IMR-90 (cell line): ENCODE results near the gene VPS4B.

Source experiments
- BHLHE40 ChIP-seq: fragments of 150-350 bp; IDR thresholded peaks from 2 replicates; pipeline ENCODE4 v1.6.1; 2016; ENCODE audit warnings: mild to moderate bottlenecking, low read depth, low read length
- NFE2L2 ChIP-seq: fragments of 150-350 bp; IDR thresholded peaks from 2 replicates; pipeline ENCODE4 v1.6.1; 2016; ENCODE audit warnings: low read depth, mild to moderate bottlenecking, low read length
- POLR2A ChIP-seq: IDR thresholded peaks from 2 replicates; pipeline ENCODE4 v1.6.1; 2012; ENCODE audit warnings: mild to moderate bottlenecking, low read depth, low read length
- RAD21 ChIP-seq: IDR thresholded peaks from 2 replicates; pipeline ENCODE4 v1.6.1; 2012; ENCODE audit warnings: low read length, improper control_type of control experiment
- TF ChIP-seq, protein P1 (sequence below): conservative IDR thresholded peaks from 2 replicates; pipeline ENCODE4 v1.5.1; 2012; ENCODE audit warnings: mild to moderate bottlenecking, low read depth, low read length, improper control_type of control experiment

DNA sequence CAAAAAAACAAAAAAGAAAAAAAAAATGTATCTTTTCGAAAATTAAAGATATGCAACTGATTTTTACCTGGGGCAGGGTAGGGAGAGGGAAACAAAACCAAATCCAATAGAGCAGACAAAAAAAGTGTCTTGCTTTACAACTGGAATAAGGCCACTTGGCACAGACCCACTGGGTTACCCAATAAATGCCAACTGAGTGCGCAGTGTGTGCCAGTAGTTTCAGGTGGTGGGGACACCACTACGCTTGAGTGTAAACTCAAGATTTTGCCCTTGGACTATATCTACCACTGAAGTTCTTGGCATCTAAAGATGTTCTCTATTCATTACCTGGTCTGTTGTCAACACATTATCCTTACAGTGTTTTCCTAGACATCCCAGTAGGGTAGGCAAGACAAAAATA, 16.3 kb downstream of the VPS4B start:
- TF ChIP-seq, protein P1, sequence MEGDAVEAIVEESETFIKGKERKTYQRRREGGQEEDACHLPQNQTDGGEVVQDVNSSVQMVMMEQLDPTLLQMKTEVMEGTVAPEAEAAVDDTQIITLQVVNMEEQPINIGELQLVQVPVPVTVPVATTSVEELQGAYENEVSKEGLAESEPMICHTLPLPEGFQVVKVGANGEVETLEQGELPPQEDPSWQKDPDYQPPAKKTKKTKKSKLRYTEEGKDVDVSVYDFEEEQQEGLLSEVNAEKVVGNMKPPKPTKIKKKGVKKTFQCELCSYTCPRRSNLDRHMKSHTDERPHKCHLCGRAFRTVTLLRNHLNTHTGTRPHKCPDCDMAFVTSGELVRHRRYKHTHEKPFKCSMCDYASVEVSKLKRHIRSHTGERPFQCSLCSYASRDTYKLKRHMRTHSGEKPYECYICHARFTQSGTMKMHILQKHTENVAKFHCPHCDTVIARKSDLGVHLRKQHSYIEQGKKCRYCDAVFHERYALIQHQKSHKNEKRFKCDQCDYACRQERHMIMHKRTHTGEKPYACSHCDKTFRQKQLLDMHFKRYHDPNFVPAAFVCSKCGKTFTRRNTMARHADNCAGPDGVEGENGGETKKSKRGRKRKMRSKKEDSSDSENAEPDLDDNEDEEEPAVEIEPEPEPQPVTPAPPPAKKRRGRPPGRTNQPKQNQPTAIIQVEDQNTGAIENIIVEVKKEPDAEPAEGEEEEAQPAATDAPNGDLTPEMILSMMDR: no peak
- TF ChIP-seq NFE2L2: no peak
- TF ChIP-seq POLR2A: no peak
- no peak for TF ChIP-seq RAD21
- no peak for TF ChIP-seq BHLHE40
